ENCODE results near the gene KCNG3. TPM values are rescaled to one million over a fixed set of nuclear protein-coding genes. Genes with fewer than 3 reads are reported as not detected.

KCNG3 gene

Small RNA genes lying within 50 kb of the gene (small RNA-seq; reads per million reads assigned to genes)
- not detected for gene RF00017 (ENCODE audit: insufficient read depth)
- gene RF00612 (ENCODE audit: insufficient read depth), result not detected

Data from neuronal stem cell (in vitro differentiated cells).